ENCODE data around the gene SHC1. TPM values are rescaled to one million over a fixed set of nuclear protein-coding genes. Genes with fewer than 3 reads are reported as not detected.

SHC1 gene
- total RNA-seq, 2 experiments from 2014 or later, result 59.9 to 60.0 TPM

GRCh38 chr1:154971341-154971998 is 923 bp upstream of the SHC1 start:
- Mint-ChIP-seq H3K4me3 (peak overlapping the region; percentile 55), H3K9me3 (no peaks in the 10 kb centered on the region), H3K4me1 (ENCODE audit: low read depth) (peaks cover 30% of the 10 kb centered on the region), H3K27ac (peak overlapping the region; percentile 29), H3K36me3 (ENCODE audit: low read depth) (peaks cover 41% of the 10 kb centered on the region), H3K27me3 (no peaks in the 10 kb centered on the region)
- TF ChIP-seq CTCF (IDR thresholded peaks at IDR 0.05), result no peak
- no peak for ATAC-seq (ENCODE audit: poor library complexity)
- Histone ChIP-seq H3K27ac (ENCODE audit: low read depth in 1 of 2, low read length in 2 of 2) (no peak overlapping the region), H3K4me3 (ENCODE audit: low read length) (no peak overlapping the region), H3K4me1 (ENCODE audit: insufficient read depth, low read length) (peaks cover 61% of the 10 kb centered on the region), H3K36me3 (ENCODE audit: insufficient read depth, low read length) (peaks cover 46% of the 10 kb centered on the region), H3K27me3 (ENCODE audit: control insufficient read depth in 1 of 2, insufficient read depth in 2 of 2, low read length in 2 of 2) (no peaks in the 10 kb centered on the region), H3K9me3 (ENCODE audit: control insufficient read depth in 1 of 2, insufficient read depth in 1 of 2, low read length in 2 of 2) (no peaks in the 10 kb centered on the region)
- DNase-seq, result no peak
- POLR2A ChIA-PET, result interaction anchor here (1.1 to 5.6 kb wide), 8 partner anchors 10 to 45 kb away, joined by 3 to 46 read pairs (median 8); partner anchors contain the start of genes FLAD1, PBXIP1, PMVK and PYGO2
- CTCF ChIA-PET, result interaction anchor here (0.9 to 10.7 kb wide), 8 partner anchors 9 to 90 kb away, joined by 3 to 71 read pairs (median 6); partner anchors contain the start of genes PMVK and PYGO2
- intact Hi-C loops (cut with DNase I, micrococcal nuclease), result no loop called here

GRCh38 chr1:154969860-154970452 is 591 bp downstream of the SHC1 start:
- Mint-ChIP-seq H3K4me1 (ENCODE audit: low read depth) (peaks cover 30% of the 10 kb centered on the region), H3K27me3 (no peaks in the 10 kb centered on the region), H3K9me3 (no peaks in the 10 kb centered on the region), H3K27ac (peak overlapping the region; percentile 70), H3K4me3 (no peak overlapping the region), H3K36me3 (ENCODE audit: low read depth) (peaks cover 56% of the 10 kb centered on the region)
- Histone ChIP-seq H3K4me3 (ENCODE audit: low read length) (no peak overlapping the region), H3K4me1 (ENCODE audit: insufficient read depth, low read length) (peaks cover 55% of the 10 kb centered on the region), H3K27me3 (ENCODE audit: control insufficient read depth in 1 of 2, insufficient read depth in 2 of 2, low read length in 2 of 2) (no peaks in the 10 kb centered on the region), H3K9me3 (ENCODE audit: control insufficient read depth in 1 of 2, insufficient read depth in 1 of 2, low read length in 2 of 2) (no peaks in the 10 kb centered on the region), H3K27ac (ENCODE audit: low read depth in 1 of 2, low read length in 2 of 2) (no peak overlapping the region), H3K36me3 (ENCODE audit: insufficient read depth, low read length) (peaks cover 60% of the 10 kb centered on the region)
- CTCF ChIA-PET, result interaction anchor here (1.2 to 10.7 kb wide), 3 partner anchors 29 to 92 kb away, joined by 3 to 71 read pairs (median 8); no protein-coding TSS in a partner anchor
- DNase-seq (no peak), ATAC-seq (ENCODE audit: poor library complexity) (no peak)
- intact Hi-C loops (cut with DNase I, micrococcal nuclease), result no loop called here
- no peak for TF ChIP-seq CTCF (IDR thresholded peaks at IDR 0.05)
- POLR2A ChIA-PET, result interaction anchor here (1.1 to 2.4 kb wide), 6 partner anchors 8 to 44 kb away, joined by 3 to 9 read pairs (median 4); partner anchors contain the start of genes PBXIP1 and PYGO2

- CTCF ChIA-PET, result interaction anchor here (2.3 to 10.7 kb wide), 2 partner anchors 30 to 48 kb away, joined by 8 to 71 read pairs; no protein-coding TSS in a partner anchor
- Histone ChIP-seq H3K36me3 (ENCODE audit: insufficient read depth, low read length) (peaks cover 65% of the 10 kb centered on the region), H3K27me3 (ENCODE audit: control insufficient read depth in 1 of 2, insufficient read depth in 2 of 2, low read length in 2 of 2) (no peaks in the 10 kb centered on the region), H3K4me3 (ENCODE audit: low read length) (no peak overlapping the region), H3K27ac (ENCODE audit: low read depth in 1 of 2, low read length in 2 of 2) (peak overlapping the region; percentile 18 to 34), H3K9me3 (ENCODE audit: control insufficient read depth in 1 of 2, insufficient read depth in 1 of 2, low read length in 2 of 2) (no peaks in the 10 kb centered on the region), H3K4me1 (ENCODE audit: insufficient read depth, low read length) (peaks cover 55% of the 10 kb centered on the region)
- no peak for TF ChIP-seq CTCF (IDR thresholded peaks at IDR 0.05)
- ATAC-seq (ENCODE audit: poor library complexity) (no peak), DNase-seq (no peak)
- peak overlapping the region; percentile 35 for H3K4me3 Mint-ChIP-seq
- peaks cover 30% of the 10 kb centered on the region for H3K4me1 Mint-ChIP-seq (ENCODE audit: low read depth)
- POLR2A ChIA-PET, result interaction anchor here (2.4 kb wide), 1 partner anchor 8 kb away, joined by 8 read pairs; the partner anchor contains the start of gene PYGO2
- intact Hi-C loops (cut with DNase I, micrococcal nuclease), result no loop called here
- no peaks in the 10 kb centered on the region for H3K27me3 Mint-ChIP-seq
- peak overlapping the region; percentile 70 for H3K27ac Mint-ChIP-seq
- H3K36me3 Mint-ChIP-seq (ENCODE audit: low read depth), result peaks cover 62% of the 10 kb centered on the region
- H3K9me3 Mint-ChIP-seq, result no peaks in the 10 kb centered on the region
Observed at GRCh38 chr1:154969246-154969645, 1.3 kb downstream of the SHC1 start.

Data from CD4-positive, alpha-beta T cell (primary cell).